Measurements from ENCODE around the gene IL31RA. TPM values are rescaled to one million over a fixed set of nuclear protein-coding genes. Genes with fewer than 3 reads are reported as not detected.

Gene IL31RA
- total RNA-seq, 4 donors from 2014 or later = not detected

DNA sequence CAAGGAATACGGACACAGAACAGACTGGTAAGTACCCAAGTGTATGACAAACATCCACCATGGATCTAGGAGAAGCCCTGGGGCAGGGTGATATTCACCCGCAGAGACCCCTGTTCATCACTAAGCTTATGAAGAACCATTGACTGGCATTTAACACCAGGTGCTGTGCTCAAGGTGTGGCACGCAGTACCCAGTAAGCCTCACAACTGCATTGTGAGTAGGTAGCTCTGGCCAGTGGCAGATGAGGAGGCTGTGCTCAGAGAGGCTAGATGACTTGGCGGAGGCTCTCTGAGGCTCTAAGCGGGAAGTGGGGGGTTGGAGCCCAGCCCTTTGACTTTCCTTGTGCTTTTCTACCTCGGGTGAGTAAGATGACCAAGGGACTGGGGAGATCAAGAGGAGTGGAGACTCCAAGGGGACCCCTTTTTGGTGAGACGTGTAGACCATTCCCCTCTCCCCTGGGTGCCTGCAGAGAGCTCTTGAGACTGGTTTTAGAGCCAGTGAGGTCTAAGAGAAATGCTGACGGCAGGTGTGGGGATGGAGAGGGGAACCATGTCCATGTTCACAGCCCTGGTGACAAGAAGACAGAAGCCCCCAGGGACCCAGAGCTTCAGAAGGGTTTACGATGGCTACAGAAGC lies 72.8 kb downstream of the IL31RA start:
- 82 to 95% methylated on average over 3 to 9 of the region's 9 CpGs for WGBS, 2 donors (ENCODE audit: low coverage in 1 of 2)
- peak overlapping the region in 1 of 4 donors; percentile 49 for H3K4me3 ChIP-seq

DNA sequence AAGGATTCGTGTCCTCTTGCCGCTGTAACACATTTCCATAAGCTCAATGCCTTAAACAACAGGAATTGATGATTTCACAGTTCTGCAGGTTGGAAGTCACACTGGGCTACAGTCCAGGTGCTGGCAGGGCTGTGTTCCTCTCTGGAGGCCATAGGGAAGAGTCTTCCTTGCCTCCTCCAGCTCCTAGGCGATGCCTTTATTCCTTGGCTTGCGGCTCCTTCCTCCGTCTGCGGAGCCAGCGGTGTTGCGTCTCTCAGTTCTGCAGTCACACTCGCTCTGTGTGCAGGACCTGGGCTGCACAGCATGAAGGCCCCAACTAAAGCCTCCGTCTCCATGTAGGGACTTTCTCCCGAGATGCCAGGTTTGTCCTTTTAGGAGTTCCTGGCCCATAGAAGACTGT lies 73.6 kb downstream of the IL31RA start:
- WGBS, 2 donors (ENCODE audit: low coverage in 1 of 2) = 97% methylated on average over 11 of the region's 11 CpGs; no CpG with 5 or more reads in 1 of the 2 donors
- Histone ChIP-seq H3K9me3 (no peaks in the 10 kb centered on the region), H3K36me3 (no peaks in the 10 kb centered on the region), H3K27ac (no peak overlapping the region), H3K27me3 (no peaks in the 10 kb centered on the region), H3K4me1 (peaks cover 0 to 6% (median 0%) of the 10 kb centered on the region in 4 donors), H3K4me3 (no peak overlapping the region)
- DNase-seq = no peak
- TF ChIP-seq EP300 (IDR thresholded peaks at IDR 0.05; ENCODE audit: low read depth) = no peak
- TF ChIP-seq POLR2A (IDR thresholded peaks at IDR 0.05) = no peak
- TF ChIP-seq, protein P1, sequence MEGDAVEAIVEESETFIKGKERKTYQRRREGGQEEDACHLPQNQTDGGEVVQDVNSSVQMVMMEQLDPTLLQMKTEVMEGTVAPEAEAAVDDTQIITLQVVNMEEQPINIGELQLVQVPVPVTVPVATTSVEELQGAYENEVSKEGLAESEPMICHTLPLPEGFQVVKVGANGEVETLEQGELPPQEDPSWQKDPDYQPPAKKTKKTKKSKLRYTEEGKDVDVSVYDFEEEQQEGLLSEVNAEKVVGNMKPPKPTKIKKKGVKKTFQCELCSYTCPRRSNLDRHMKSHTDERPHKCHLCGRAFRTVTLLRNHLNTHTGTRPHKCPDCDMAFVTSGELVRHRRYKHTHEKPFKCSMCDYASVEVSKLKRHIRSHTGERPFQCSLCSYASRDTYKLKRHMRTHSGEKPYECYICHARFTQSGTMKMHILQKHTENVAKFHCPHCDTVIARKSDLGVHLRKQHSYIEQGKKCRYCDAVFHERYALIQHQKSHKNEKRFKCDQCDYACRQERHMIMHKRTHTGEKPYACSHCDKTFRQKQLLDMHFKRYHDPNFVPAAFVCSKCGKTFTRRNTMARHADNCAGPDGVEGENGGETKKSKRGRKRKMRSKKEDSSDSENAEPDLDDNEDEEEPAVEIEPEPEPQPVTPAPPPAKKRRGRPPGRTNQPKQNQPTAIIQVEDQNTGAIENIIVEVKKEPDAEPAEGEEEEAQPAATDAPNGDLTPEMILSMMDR (IDR thresholded peaks at IDR 0.05) = no peak
- TF ChIP-seq POLR2AphosphoS5 (IDR thresholded peaks at IDR 0.05) = no peak
- intact Hi-C loops (cut with DNase I; ENCODE audit: low total_unique reads) (no loop called here), in situ Hi-C loops (cut with MboI; ENCODE audit: low pct_ligation_motif_present in 1 of 4, low pct_unique_long_range_greater_than_20kb in 1 of 4, low sequenced_read_pairs in 3 of 4) (loop anchor here in 2 of 4 donors (25.0 kb wide), 2 partner anchors 263 to 913 kb away; no protein-coding TSS in a partner anchor)

More for the DNA sequence above, 72.8 kb downstream of the IL31RA start:
- TF ChIP-seq POLR2AphosphoS5 (IDR thresholded peaks at IDR 0.05) (no peak), EP300 (IDR thresholded peaks at IDR 0.05; ENCODE audit: low read depth) (no peak), POLR2A (IDR thresholded peaks at IDR 0.05) (no peak)
- TF ChIP-seq, protein P1 (IDR thresholded peaks at IDR 0.05) = no peak
- no peak for DNase-seq
- Histone ChIP-seq H3K36me3 (no peaks in the 10 kb centered on the region), H3K27me3 (no peaks in the 10 kb centered on the region), H3K4me1 (peaks cover 0 to 6% (median 0%) of the 10 kb centered on the region in 4 donors), H3K27ac (no peak overlapping the region), H3K9me3 (no peaks in the 10 kb centered on the region)
- in situ Hi-C loops (cut with MboI; ENCODE audit: low pct_ligation_motif_present in 1 of 4, low pct_unique_long_range_greater_than_20kb in 1 of 4, low sequenced_read_pairs in 3 of 4) = no loop called here
- intact Hi-C loops (cut with DNase I; ENCODE audit: low total_unique reads) = no loop called here

DNA sequence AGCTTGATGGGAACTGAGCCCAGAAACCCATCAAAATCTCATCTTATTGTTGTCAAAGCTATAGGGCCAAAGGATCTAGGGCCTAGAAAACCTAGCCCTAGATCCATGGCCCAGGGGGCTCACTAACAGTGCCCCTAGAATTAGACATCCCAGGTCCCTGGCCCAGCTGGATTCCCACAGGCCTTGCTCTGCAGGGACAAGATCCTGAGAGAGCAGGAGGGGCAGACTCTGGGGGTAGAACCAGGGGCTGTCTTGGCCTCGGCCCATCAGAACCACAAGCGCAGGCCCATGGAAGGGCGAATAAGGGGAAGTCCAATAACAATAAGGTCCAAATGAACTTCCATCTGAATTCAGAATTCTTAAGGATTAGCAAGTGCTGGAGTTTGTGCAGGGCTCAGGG lies 74.0 kb downstream of the IL31RA start:
- in situ Hi-C loops (cut with MboI; ENCODE audit: low pct_ligation_motif_present in 1 of 4, low pct_unique_long_range_greater_than_20kb in 1 of 4, low sequenced_read_pairs in 3 of 4) = loop anchor here in 2 of 4 donors (25.0 kb wide), 2 partner anchors 262 to 912 kb away; no protein-coding TSS in a partner anchor
- no peak for DNase-seq
- intact Hi-C loops (cut with DNase I; ENCODE audit: low total_unique reads) = no loop called here
- peaks cover 0 to 6% (median 0%) of the 10 kb centered on the region in 4 donors for H3K4me1 ChIP-seq
- H3K4me3 ChIP-seq = no peak overlapping the region
- no peak overlapping the region for H3K27ac ChIP-seq
- H3K36me3 ChIP-seq = no peaks in the 10 kb centered on the region
- WGBS, 2 donors (ENCODE audit: low coverage in 1 of 2) = 94% methylated on average over 3 of the region's 3 CpGs; no CpG with 5 or more reads in 1 of the 2 donors
- H3K9me3 ChIP-seq = no peaks in the 10 kb centered on the region
- H3K27me3 ChIP-seq = no peaks in the 10 kb centered on the region
- TF ChIP-seq POLR2A (IDR thresholded peaks at IDR 0.05) (no peak), EP300 (IDR thresholded peaks at IDR 0.05; ENCODE audit: low read depth) (no peak), POLR2AphosphoS5 (IDR thresholded peaks at IDR 0.05) (no peak)
- TF ChIP-seq, protein P1 (IDR thresholded peaks at IDR 0.05) = no peak

DNA sequence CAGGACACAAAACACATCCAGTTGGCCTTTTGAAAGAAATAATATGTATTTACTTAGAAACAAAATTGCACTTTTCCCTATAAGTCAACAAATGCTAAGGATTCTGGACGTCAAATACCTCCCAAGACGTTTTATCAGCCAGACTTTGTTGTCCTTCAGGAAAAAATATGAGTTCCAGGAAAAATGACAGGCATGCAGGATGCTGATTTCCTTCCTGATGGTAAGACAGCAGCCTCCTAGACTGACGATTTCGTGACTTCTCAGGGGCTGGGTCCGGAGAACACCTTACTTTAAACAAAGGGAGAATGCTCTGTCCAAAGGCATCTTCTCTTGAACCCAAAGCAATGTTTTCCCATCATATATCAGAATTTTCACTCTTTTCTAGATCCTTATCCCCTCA lies 74.6 kb downstream of the IL31RA start:
- 53 to 69% methylated on average over 5 of the region's 5 CpGs for WGBS, 2 donors (ENCODE audit: low coverage in 1 of 2)
- Histone ChIP-seq H3K36me3 (no peaks in the 10 kb centered on the region), H3K4me3 (no peak overlapping the region), H3K27ac (no peak overlapping the region), H3K9me3 (no peaks in the 10 kb centered on the region), H3K4me1 (peaks cover 0 to 6% (median 0%) of the 10 kb centered on the region in 4 donors), H3K27me3 (no peaks in the 10 kb centered on the region)
- no peak for TF ChIP-seq POLR2AphosphoS5 (IDR thresholded peaks at IDR 0.05)
- no peak for TF ChIP-seq POLR2A (IDR thresholded peaks at IDR 0.05)
- no peak for TF ChIP-seq EP300 (IDR thresholded peaks at IDR 0.05; ENCODE audit: low read depth)
- TF ChIP-seq, protein P1 (IDR thresholded peaks at IDR 0.05) = no peak
- DNase-seq = no peak
- intact Hi-C loops (cut with DNase I; ENCODE audit: low total_unique reads) (no loop called here), in situ Hi-C loops (cut with MboI; ENCODE audit: low pct_ligation_motif_present in 1 of 4, low pct_unique_long_range_greater_than_20kb in 1 of 4, low sequenced_read_pairs in 3 of 4) (loop anchor here in 2 of 4 donors (25.0 kb wide), 2 partner anchors 262 to 912 kb away; no protein-coding TSS in a partner anchor)

Data from transverse colon (tissue), 4 donors.